GM19035 (cell line): ENCODE data around the gene RPP25.

Experiments used
- ATAC-seq: cut with Tn5 transposase; IDR thresholded peaks from one replicate; pipeline ENCODE4 v1.9.1; 2021; ENCODE audit not compliant: unreplicated experiment

The RPP25 gene

GRCh38 chr15:74956648-74957475, at the start of gene RPP25:
TSS of gene RPP25 (minus strand) at chr15:74956772. CDS start at chr15:74956583, 189 bp downstream.
- peak; percentile 72 for ATAC-seq

GRCh38 chr15:75002398-75002797, 45.8 kb upstream of the RPP25 start:
- ATAC-seq, result no peak

- ATAC-seq, result no peak
Measured at GRCh38 chr15:75001310-75001709, 44.7 kb upstream of the RPP25 start.

GRCh38 chr15:74997543-74997942, 41.0 kb upstream of the RPP25 start:
- ATAC-seq, result no peak

GRCh38 chr15:74997141-74997540, 40.6 kb upstream of the RPP25 start:
- no peak for ATAC-seq

GRCh38 chr15:74995779-74996765, 39.5 kb upstream of the RPP25 start:
- ATAC-seq, result peak; percentile 7

GRCh38 chr15:74995182-74995778, 38.7 kb upstream of the RPP25 start, which contains the start of gene SCAMP5:
TSS of gene SCAMP5 (plus strand) at chr15:74995563. CDS start at chr15:75011840, 16,277 bp downstream.
- peak; percentile 79 for ATAC-seq

- no peak for ATAC-seq
Measured at GRCh38 chr15:74994685-74995084, 38.1 kb upstream of the RPP25 start.

GRCh38 chr15:74994236-74994635, 37.7 kb upstream of the RPP25 start:
- no peak for ATAC-seq

- ATAC-seq, result no peak
Measured at GRCh38 chr15:74992619-74993018, 36.0 kb upstream of the RPP25 start.

GRCh38 chr15:74989527-74989926, 33.0 kb upstream of the RPP25 start:
- no peak for ATAC-seq

- ATAC-seq, result no peak
Measured at GRCh38 chr15:74988007-74988800, 31.6 kb upstream of the RPP25 start.

- no peak for ATAC-seq
Measured at GRCh38 chr15:74983725-74984231, 27.2 kb upstream of the RPP25 start.

- no peak for ATAC-seq
Measured at GRCh38 chr15:74982183-74982582, 25.6 kb upstream of the RPP25 start.

- ATAC-seq, result no peak
Measured at GRCh38 chr15:74978503-74978902, 21.9 kb upstream of the RPP25 start.

GRCh38 chr15:74978077-74978476, 21.5 kb upstream of the RPP25 start:
- ATAC-seq, result no peak

- no peak for ATAC-seq
Measured at GRCh38 chr15:74977599-74977998, 21.0 kb upstream of the RPP25 start.

- ATAC-seq, result no peak
Measured at GRCh38 chr15:74976159-74976558, 19.6 kb upstream of the RPP25 start.

- ATAC-seq, result no peak
Measured at GRCh38 chr15:74967670-74968069, 11.1 kb upstream of the RPP25 start.

GRCh38 chr15:74964794-74965193, 8.2 kb upstream of the RPP25 start:
- ATAC-seq, result no peak
